Measurements from ENCODE around the gene HCFC2. TPM values are rescaled to one million over a fixed set of nuclear protein-coding genes. Genes with fewer than 3 reads are reported as not detected.

The HCFC2 gene
- total and polyA plus RNA-seq, 9 of the 15 experiments (the other 6 are each of a cell fraction or from before 2014, with no cell fraction given), result 1.2 to 6.5 (median 3.8) TPM

- TF ChIP-seq ZNF318 (IDR thresholded peaks at IDR 0.05; ENCODE audit: borderline replicate concordance in 1 of 2, low read depth in 1 of 2) (peak in 1 of 2 experiments; percentile 61; a peak in 2 of 4 replicates), ZBTB7A (IDR thresholded peaks at IDR 0.05; ENCODE audit: borderline replicate concordance, control insufficient read depth, low read depth, low read length) (0 out of 2 replicates have a peak, but pooled peaks have one; percentile 45), DDX20 (tag; IDR thresholded peaks at IDR 0.05; ENCODE audit: low read depth) (no peak), NRF1 (conservative IDR thresholded peaks at IDR 0.05 in 1 of 2, IDR thresholded peaks at IDR 0.05 in 1 of 2) (peak in 1 of 2 experiments; percentile 29; a peak in 1 of 4 replicates), RB1 (IDR thresholded peaks at IDR 0.05; ENCODE audit: low read depth) (peak; percentile 82), HBP1 (CRISPR knock-in tag; IDR thresholded peaks at IDR 0.05) (0 out of 2 replicates have a peak, but pooled peaks have one; percentile 40), EGR1 (conservative IDR thresholded peaks at IDR 0.05) (peak; percentile 72), ERF (CRISPR knock-in tag; IDR thresholded peaks at IDR 0.05) (no peak), PHF8 (IDR thresholded peaks at IDR 0.05; ENCODE audit: borderline replicate concordance, low read length) (peak; percentile 77; the same call in 1 of the 2 replicates), BRF2 (IDR thresholded peaks at IDR 0.05; ENCODE audit: borderline replicate concordance, insufficient read depth, insufficient read length) (no peak), RBFOX2 (IDR thresholded peaks at IDR 0.05; ENCODE audit: low read depth, low read length) (peak; percentile 77), CREBBP (IDR thresholded peaks at IDR 0.05; ENCODE audit: low read depth, low read length) (no peak), POLR2AphosphoS5 (IDR thresholded peaks at IDR 0.05; ENCODE audit: control insufficient read depth, insufficient read depth, low read depth, low read length) (peak; percentile 41; the same call in 1 of the 2 replicates), KDM5B (IDR thresholded peaks at IDR 0.05; ENCODE audit: insufficient replicate concordance, low read depth, low read length) (peak; percentile 61)
Observed at GRCh38 chr12:104064031-104064841, at the start of gene HCFC2 (continued).
